OCI-LY3 (cell line): ENCODE measurements around the gene ERN1.
A peak's percentile ranks its signal among the peaks of the same experiment; 100 is the strongest.
"Not testable (repeated sequence)": the region's sequence is repeated elsewhere in the genome, so short reads cannot be mapped to it uniquely, and the experiment has no call there.

Experiments
- H2AFZ ChIP-seq: fragments of 200-600, 300-600 bp; shearing (Covaris generic); 2 replicates; pipeline ENCODE4 v1.6.0; 2014; ENCODE audit warnings: antibody characterized with exemption, low read depth, low read length
- H3K27ac ChIP-seq: fragments of 200-600, 300-600 bp; sonication (generic); 2 replicates; pipeline ENCODE4 v1.5.1; 2014; ENCODE audit warnings: mild to moderate bottlenecking, low read length, moderate library complexity, mixed read lengths
- H3K27me3 ChIP-seq: fragments of 200-600, 300-600 bp; sonication (generic); 2 replicates; pipeline ENCODE4 v1.6.1; 2014; ENCODE audit warnings: low read depth, low read length, mixed read lengths
- H3K36me3 ChIP-seq: fragments of 200-600, 300-600 bp; sonication (generic); replicated peaks from 2 replicates; pipeline ENCODE3; 2014; ENCODE audit warnings: low read depth, low read length, mixed read lengths
- H3K4me1 ChIP-seq: fragments of 300-600, 200-600 bp; sonication (generic); 2 replicates; pipeline ENCODE4 v1.6.1; 2014; ENCODE audit warnings: low read length, mixed read lengths
- H3K4me2 ChIP-seq: fragments of 200-600, 300-600 bp; sonication (generic); 2 replicates; pipeline ENCODE4 v1.6.1; 2014; ENCODE audit warnings: low read length, mixed read lengths
- H3K4me3 ChIP-seq: fragments of 300-600, 200-600 bp; sonication (generic); 2 replicates; pipeline ENCODE4 v1.5.1; 2014; ENCODE audit warnings: antibody characterized with exemption, mild to moderate bottlenecking, low read length, moderate library complexity
- H3K79me2 ChIP-seq: fragments of 300-600, 200-600 bp; shearing (Covaris generic); 2 replicates; pipeline ENCODE4 v1.6.1; 2014; ENCODE audit warnings: mild to moderate bottlenecking, low read length, mixed read lengths
- H3K9ac ChIP-seq: fragments of 300-600, 200-600 bp; shearing (Covaris generic); 2 replicates; pipeline ENCODE4 v1.6.0; 2014; ENCODE audit warnings: mild to moderate bottlenecking, low read length, moderate library complexity
- H3K9me3 ChIP-seq: fragments of 200-600, 300-600 bp; shearing (Covaris generic); 2 replicates; pipeline ENCODE4 v1.6.1; 2014; ENCODE audit warnings: low read length, mixed read lengths; ENCODE audit not compliant: insufficient read depth
- H4K20me1 ChIP-seq: fragments of 200-600, 300-600 bp; sonication (generic); 2 replicates; pipeline ENCODE4 v1.6.1; 2016; ENCODE audit warnings: low read length, mixed read lengths; ENCODE audit not compliant: insufficient read depth
- EZH2phosphoT487 ChIP-seq: fragments of 200-600 bp; shearing (Covaris generic); IDR thresholded peaks from 2 replicates; pipeline ENCODE4 v1.6.1; 2018; ENCODE audit warnings: antibody characterized with exemption, mixed run types, low read depth
- TF ChIP-seq, protein P1 (sequence below): fragments of 200-600, 300-600 bp; sonication (generic); IDR thresholded peaks from 2 replicates; pipeline ENCODE4 v1.5.1; 2014; ENCODE audit warnings: antibody characterized with exemption, low read length, low read depth

The ERN1 gene

GRCh38 chr17:64024215-64024654 is 105.7 kb downstream of the ERN1 start:
- no peak overlapping the region for H3K9ac ChIP-seq
- no peaks in the 10 kb centered on the region for H4K20me1 ChIP-seq
- no peaks in the 10 kb centered on the region for H3K9me3 ChIP-seq
- H2AFZ ChIP-seq: no peak overlapping the region
- H3K4me3 ChIP-seq: no peak overlapping the region
- H3K36me3 ChIP-seq: no peaks in the 10 kb centered on the region
- H3K79me2 ChIP-seq: no peaks in the 10 kb centered on the region
- no peak for TF ChIP-seq EZH2phosphoT487
- TF ChIP-seq, protein P1, sequence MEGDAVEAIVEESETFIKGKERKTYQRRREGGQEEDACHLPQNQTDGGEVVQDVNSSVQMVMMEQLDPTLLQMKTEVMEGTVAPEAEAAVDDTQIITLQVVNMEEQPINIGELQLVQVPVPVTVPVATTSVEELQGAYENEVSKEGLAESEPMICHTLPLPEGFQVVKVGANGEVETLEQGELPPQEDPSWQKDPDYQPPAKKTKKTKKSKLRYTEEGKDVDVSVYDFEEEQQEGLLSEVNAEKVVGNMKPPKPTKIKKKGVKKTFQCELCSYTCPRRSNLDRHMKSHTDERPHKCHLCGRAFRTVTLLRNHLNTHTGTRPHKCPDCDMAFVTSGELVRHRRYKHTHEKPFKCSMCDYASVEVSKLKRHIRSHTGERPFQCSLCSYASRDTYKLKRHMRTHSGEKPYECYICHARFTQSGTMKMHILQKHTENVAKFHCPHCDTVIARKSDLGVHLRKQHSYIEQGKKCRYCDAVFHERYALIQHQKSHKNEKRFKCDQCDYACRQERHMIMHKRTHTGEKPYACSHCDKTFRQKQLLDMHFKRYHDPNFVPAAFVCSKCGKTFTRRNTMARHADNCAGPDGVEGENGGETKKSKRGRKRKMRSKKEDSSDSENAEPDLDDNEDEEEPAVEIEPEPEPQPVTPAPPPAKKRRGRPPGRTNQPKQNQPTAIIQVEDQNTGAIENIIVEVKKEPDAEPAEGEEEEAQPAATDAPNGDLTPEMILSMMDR: no peak
- no peak overlapping the region for H3K4me2 ChIP-seq
- no peak overlapping the region for H3K27ac ChIP-seq
- no peaks in the 10 kb centered on the region for H3K27me3 ChIP-seq
- H3K4me1 ChIP-seq: peaks cover 38% of the 10 kb centered on the region

DNA sequence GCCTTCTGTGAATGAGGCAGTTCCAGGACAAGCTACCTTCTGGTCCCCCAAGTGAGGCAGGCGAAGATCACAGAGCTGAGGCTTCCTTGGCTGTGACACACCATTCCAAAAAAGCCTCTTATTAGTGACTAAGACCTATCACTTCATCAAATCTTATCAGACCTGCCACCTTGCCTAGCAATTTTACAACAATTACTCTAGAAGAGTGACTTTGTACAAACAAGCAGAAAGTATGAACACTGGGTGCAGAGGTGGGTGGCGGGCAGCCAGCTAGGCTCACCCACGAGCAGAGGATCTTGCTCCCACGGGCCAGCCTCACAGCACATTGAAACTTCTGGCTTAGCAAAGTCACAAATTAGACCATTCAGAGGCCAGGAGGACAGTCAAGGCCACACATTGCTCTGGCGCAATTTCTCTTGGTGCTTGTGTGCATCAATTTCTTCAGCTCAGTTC is 107.3 kb downstream of the ERN1 start:
- peaks cover 6% of the 10 kb centered on the region; the same call in 1 of the 2 replicates for H3K79me2 ChIP-seq
- H4K20me1 ChIP-seq: no peaks in the 10 kb centered on the region
- H3K27me3 ChIP-seq: no peaks in the 10 kb centered on the region
- H3K4me2 ChIP-seq: no peak overlapping the region
- H3K9ac ChIP-seq: no peak overlapping the region
- TF ChIP-seq, protein P1: no peak
- TF ChIP-seq EZH2phosphoT487: no peak
- no peaks in the 10 kb centered on the region for H3K36me3 ChIP-seq
- H3K27ac ChIP-seq: no peak overlapping the region
- no peak overlapping the region for H3K4me3 ChIP-seq
- H3K9me3 ChIP-seq: no peaks in the 10 kb centered on the region
- H3K4me1 ChIP-seq: peaks cover 49% of the 10 kb centered on the region
- H2AFZ ChIP-seq: no peak overlapping the region

DNA sequence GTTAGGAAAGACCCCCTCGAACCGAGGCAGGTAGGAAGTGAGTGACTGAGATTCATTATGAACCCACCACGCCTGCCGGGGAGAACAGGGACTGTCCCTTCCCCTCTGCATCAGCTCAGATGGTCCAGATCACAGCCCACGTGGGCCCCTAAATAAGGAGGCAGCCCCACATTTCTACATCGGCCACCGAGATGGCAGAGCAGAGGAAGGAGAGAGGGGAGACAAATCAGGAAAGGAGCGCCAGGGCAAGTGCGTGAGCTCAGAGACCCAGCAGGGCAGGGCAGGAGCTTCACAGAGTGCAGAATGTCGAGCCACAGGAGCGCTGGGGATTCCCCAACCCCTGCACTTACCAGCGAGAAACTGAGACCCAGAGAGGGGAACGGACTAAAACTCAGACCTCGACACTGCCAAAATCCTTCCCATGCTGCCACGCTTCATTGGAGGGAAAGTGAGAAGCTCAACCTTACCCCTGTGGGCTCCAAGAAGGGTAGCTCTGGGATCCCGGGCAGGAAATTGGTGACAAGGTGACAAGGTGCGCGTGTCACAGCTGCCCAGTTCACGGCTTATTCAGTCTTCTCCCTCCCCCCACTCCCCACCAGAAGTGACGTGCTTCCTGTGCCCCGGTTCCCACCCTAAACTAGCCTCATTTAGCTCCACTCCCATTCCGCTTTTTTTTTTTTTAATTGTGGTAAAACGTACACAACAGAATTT is 109.7 kb downstream of the ERN1 start, which contains the start of gene ICAM2:
TSS of gene ICAM2 (minus strand) at position 578 of the 711 bp plus-strand sequence. CDS start 13,942 bp downstream, outside the sequence.
- no peaks in the 10 kb centered on the region for H3K27me3 ChIP-seq
- peaks cover 14% of the 10 kb centered on the region; the same call in 1 of the 2 replicates for H3K79me2 ChIP-seq
- H3K9me3 ChIP-seq: no peaks in the 10 kb centered on the region
- TF ChIP-seq EZH2phosphoT487: no peak
- TF ChIP-seq, protein P1: no peak
- H4K20me1 ChIP-seq: no peaks in the 10 kb centered on the region
- H3K27ac ChIP-seq: peak within 1 kb of the TSS; percentile 98
- H3K9ac ChIP-seq: peak within 1 kb of the TSS; percentile 94
- H3K36me3 ChIP-seq: no peaks in the 10 kb centered on the region
- peak within 1 kb of the TSS; percentile 84 for H3K4me3 ChIP-seq
- H3K4me1 ChIP-seq: peaks cover 62% of the 10 kb centered on the region
- peak within 1 kb of the TSS; percentile 59; the same call in 1 of the 2 replicates for H2AFZ ChIP-seq
- H3K4me2 ChIP-seq: peak within 1 kb of the TSS; percentile 88

DNA sequence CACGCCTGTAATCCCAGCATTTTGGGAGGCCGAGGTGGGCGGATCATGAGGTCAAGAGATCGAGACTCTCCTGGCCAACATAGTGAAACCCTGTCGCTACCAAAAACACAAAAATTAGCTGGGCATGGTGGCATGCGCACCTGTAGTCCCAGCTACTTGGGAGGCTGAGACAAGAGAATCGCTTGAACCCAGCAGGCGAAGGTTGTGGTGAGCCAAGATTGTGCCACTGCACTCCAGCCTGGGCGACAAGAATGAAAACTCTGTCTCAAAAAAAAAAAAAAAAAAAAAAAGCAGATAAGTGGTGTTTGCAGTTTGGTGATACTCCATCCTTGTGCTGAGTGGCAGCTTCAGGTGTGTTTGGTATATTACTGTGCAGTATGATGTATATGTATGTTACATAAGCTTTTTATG is 110.4 kb downstream of the ERN1 start:
- peak overlapping the region; percentile 88 for H3K4me2 ChIP-seq
- not testable (repeated sequence) for H3K36me3 ChIP-seq, H3K27me3 ChIP-seq, H4K20me1 ChIP-seq, H3K9me3 ChIP-seq, H2AFZ ChIP-seq
- peaks cover 62% of the 10 kb centered on the region for H3K4me1 ChIP-seq
- H3K79me2 ChIP-seq: peaks cover 14% of the 10 kb centered on the region; the same call in 1 of the 2 replicates
- peak overlapping the region; percentile 98 for H3K27ac ChIP-seq
- peak overlapping the region; percentile 94 for H3K9ac ChIP-seq
- peak overlapping the region; percentile 84 for H3K4me3 ChIP-seq
